ENCODE data around the gene FCN2.

Gene FCN2

DNA sequence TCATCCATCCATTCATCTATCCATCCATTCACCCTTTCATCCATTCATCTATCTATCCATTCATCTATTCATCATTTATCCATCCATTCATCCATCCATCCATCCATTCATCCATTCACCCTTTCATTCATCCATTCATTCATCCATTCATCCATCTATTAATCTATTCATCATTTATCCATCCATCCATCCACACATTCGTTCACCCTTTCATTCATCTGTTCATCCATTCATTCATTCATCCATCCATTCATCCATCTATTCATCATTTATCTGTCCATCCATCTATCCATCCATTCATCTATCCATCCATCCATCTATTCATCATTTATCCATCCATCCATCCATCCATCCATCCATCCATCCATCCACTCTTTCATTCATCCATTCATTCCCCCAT lies 33.9 kb upstream of the FCN2 start:
- in situ Hi-C loops (cut with MboI; ENCODE audit: low pct_unique_long_range_greater_than_20kb, low sequenced_read_pairs, unreplicated experiment) = no loop called here
- no peak for DNase-seq (ENCODE audit: low spot score)
- no peak for TF ChIP-seq CTCF (IDR thresholded peaks at IDR 0.05; ENCODE audit: extremely low read depth, insufficient read depth, missing control alignments)

DNA sequence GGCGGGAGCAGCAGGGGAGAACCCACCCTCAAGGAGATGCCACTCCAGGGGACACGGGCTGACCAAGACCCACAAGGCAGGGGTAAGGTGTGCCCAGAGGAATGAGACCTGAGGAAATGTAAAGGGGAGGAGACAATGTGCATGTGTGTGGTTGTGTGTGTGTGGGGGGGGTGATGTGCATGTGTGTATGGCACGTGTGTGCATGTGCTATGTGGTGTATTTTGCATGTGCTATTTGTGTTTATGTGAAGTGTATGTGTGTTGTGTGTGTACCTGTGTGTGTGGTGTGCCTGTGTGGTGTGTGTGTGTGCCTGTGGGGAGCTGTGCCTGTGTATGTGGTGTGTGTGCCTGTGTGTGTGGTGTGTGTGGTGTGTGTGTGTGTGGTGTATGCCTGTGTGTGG lies 33.5 kb upstream of the FCN2 start:
- TF ChIP-seq CTCF (IDR thresholded peaks at IDR 0.05; ENCODE audit: extremely low read depth, insufficient read depth, missing control alignments) = no peak
- in situ Hi-C loops (cut with MboI; ENCODE audit: low pct_unique_long_range_greater_than_20kb, low sequenced_read_pairs, unreplicated experiment) = no loop called here
- DNase-seq (ENCODE audit: low spot score) = no peak

GRCh38 chr9:134847752-134848432 lies 32.7 kb upstream of the FCN2 start:
- in situ Hi-C loops (cut with MboI; ENCODE audit: low pct_unique_long_range_greater_than_20kb, low sequenced_read_pairs, unreplicated experiment) = no loop called here
- no peak for TF ChIP-seq CTCF (IDR thresholded peaks at IDR 0.05; ENCODE audit: extremely low read depth, insufficient read depth, missing control alignments)
- no peak for DNase-seq (ENCODE audit: low spot score)

DNA sequence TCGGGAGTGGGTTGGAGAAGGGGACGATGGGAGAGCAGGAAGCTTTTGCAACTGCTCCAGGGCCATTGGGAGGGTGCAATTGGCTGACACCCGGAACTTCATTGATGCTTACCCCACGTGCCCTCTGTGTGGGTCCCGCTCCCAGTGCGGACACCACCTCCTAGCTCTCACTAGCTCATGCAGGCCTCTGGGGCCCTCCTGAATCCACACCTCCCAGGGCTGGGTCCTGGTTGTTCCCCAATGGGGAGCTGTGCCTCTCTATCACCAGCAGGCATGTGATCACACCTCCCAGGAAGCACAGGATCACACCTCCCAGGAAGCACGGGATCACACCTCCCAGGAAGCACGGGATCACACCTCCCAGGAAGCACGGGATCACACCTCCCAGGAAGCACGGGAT lies 32.1 kb upstream of the FCN2 start:
- no peak for TF ChIP-seq CTCF (IDR thresholded peaks at IDR 0.05; ENCODE audit: extremely low read depth, insufficient read depth, missing control alignments)
- in situ Hi-C loops (cut with MboI; ENCODE audit: low pct_unique_long_range_greater_than_20kb, low sequenced_read_pairs, unreplicated experiment) = no loop called here
- DNase-seq (ENCODE audit: low spot score) = no peak

- DNase-seq (ENCODE audit: low spot score) = no peak
- in situ Hi-C loops (cut with MboI; ENCODE audit: low pct_unique_long_range_greater_than_20kb, low sequenced_read_pairs, unreplicated experiment) = no loop called here
- no peak for TF ChIP-seq CTCF (IDR thresholded peaks at IDR 0.05; ENCODE audit: extremely low read depth, insufficient read depth, missing control alignments)
Observed at GRCh38 chr9:134850611-134851010, 30.0 kb upstream of the FCN2 start.

DNA sequence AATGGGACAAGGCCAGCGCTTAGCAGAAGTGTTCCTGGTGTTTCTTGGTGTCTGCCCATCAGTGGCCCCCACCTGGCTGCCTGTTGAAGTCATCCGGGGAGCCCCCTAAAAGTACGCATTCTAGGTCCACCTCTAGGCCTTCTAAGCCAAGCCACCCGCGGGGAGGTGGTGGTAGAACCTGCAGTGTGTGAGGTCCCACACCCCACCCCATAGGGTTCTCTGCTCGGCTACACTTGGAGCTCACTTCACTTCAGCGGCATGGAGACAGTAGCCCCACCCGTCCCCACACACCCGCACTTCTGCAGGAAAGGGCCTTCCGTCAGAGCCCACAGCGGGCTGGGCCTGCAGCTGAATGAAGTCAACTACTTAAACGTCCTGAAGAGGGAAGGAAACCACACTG lies 29.6 kb upstream of the FCN2 start:
- no peak for TF ChIP-seq CTCF (IDR thresholded peaks at IDR 0.05; ENCODE audit: extremely low read depth, insufficient read depth, missing control alignments)
- in situ Hi-C loops (cut with MboI; ENCODE audit: low pct_unique_long_range_greater_than_20kb, low sequenced_read_pairs, unreplicated experiment) = no loop called here
- DNase-seq (ENCODE audit: low spot score) = no peak
